Fibroblast of lung (primary cell): ENCODE measurements around the gene KRT78. TPM values are rescaled to one million over a fixed set of nuclear protein-coding genes. Genes with fewer than 3 reads are reported as not detected.

Experiments used
- DNase-seq, 2 donors: peaks; one replicate each; pipeline versions ENCODE4 v3.0.0 to v3.0.0-alpha.2; 2010; ENCODE audit warnings: low read depth in 2 of 2
- H2AFZ ChIP-seq: 2 replicates; pipeline ENCODE4 v1.5.1; 2012; ENCODE audit warnings: low read length, control low read depth, inconsistent platforms
- H3K27ac ChIP-seq: 2 replicates; pipeline ENCODE4 v1.5.1; 2011; ENCODE audit warnings: low read length, control low read depth; ENCODE audit not compliant: insufficient read depth
- H3K27me3 ChIP-seq: 2 replicates; pipeline ENCODE4 v1.5.1; 2011; ENCODE audit warnings: mild to moderate bottlenecking, low read length; ENCODE audit not compliant: control insufficient read depth, insufficient read depth
- H3K36me3 ChIP-seq: 2 replicates; pipeline ENCODE4 v1.5.1; 2011; ENCODE audit warnings: low read length; ENCODE audit not compliant: control insufficient read depth, insufficient read depth
- H3K4me1 ChIP-seq: 2 replicates; pipeline ENCODE4 v1.5.1; 2011; ENCODE audit warnings: low read length; ENCODE audit not compliant: control insufficient read depth, insufficient read depth; ENCODE audit errors: extremely low read depth
- H3K4me2 ChIP-seq: 2 replicates; pipeline ENCODE4 v1.5.1; 2011; ENCODE audit warnings: low read length, control low read depth; ENCODE audit not compliant: insufficient read depth; ENCODE audit errors: extremely low read depth
- H3K4me3 ChIP-seq, 4 experiments: fragments of 200-600 bp in 1 of 4; sonication (generic) in 1 of 4; replicated peaks in 1 of 4; 2 replicates each; pipeline ENCODE4 v1.5.1; 2011 to 2016; ENCODE audit warnings: low read length in 4 of 4, low read depth in 3 of 4, mild to moderate bottlenecking in 3 of 4, control low read depth in 2 of 4, inconsistent platforms in 1 of 4, mixed read lengths in 1 of 4; ENCODE audit not compliant: insufficient read depth in 1 of 4; ENCODE audit errors: control extremely low read depth in 1 of 4
- H3K79me2 ChIP-seq: 2 replicates; pipeline ENCODE4 v1.5.1; 2012; ENCODE audit warnings: mild to moderate bottlenecking, low read length, inconsistent platforms; ENCODE audit not compliant: control insufficient read depth, insufficient read depth
- H3K9ac ChIP-seq: 2 replicates; pipeline ENCODE4 v1.5.1; 2011; ENCODE audit warnings: mild to moderate bottlenecking, low read length, control low read depth; ENCODE audit not compliant: insufficient read depth
- H3K9me3 ChIP-seq: 2 replicates; pipeline ENCODE4 v1.5.1; 2012; ENCODE audit warnings: low read depth, low read length; ENCODE audit not compliant: control insufficient read depth, insufficient read depth
- H4K20me1 ChIP-seq: 2 replicates; pipeline ENCODE4 v1.5.1; 2011; ENCODE audit warnings: low read length; ENCODE audit not compliant: control insufficient read depth, insufficient read depth; ENCODE audit errors: extremely low read depth
- CTCF ChIP-seq, 2 donors: IDR thresholded peaks in 1 of 2; conservative IDR thresholded peaks in 1 of 2; 1 replicate in 1 of 2; 2 replicates in 1 of 2; pipeline ENCODE4 v1.5.1; 2011 to 2012; ENCODE audit warnings: low read length in 2 of 2, control low read depth in 1 of 2, inconsistent platforms in 1 of 2, low read depth in 1 of 2, mild to moderate bottlenecking in 1 of 2
- EZH2 ChIP-seq: IDR thresholded peaks from 2 replicates; pipeline ENCODE4 v1.5.1; 2012; ENCODE audit warnings: low read length, control low read depth, mild to moderate bottlenecking; ENCODE audit errors: missing control alignments
- polyA plus RNA-seq, 2 donors: library from polyadenylated mRNA; depleted of rRNA in 1 of 2; stranded (reverse) in 1 of 2; unstranded in 1 of 2; fragments of >200 nt; gene quantifications; 2 replicates each; pipeline ENCODE4 v1.2.1, GENCODE V29; 2011 to 2012; ENCODE audit warnings: missing spikeins in 1 of 2
- total RNA-seq: library from RNA; depleted of rRNA; stranded (reverse); fragments of >200 nt; gene quantifications from 2 replicates; pipeline ENCODE4 v1.2.1, GENCODE V29; 2014

KRT78 gene
- total and polyA plus RNA-seq, 2 donors (not counting 1 experiment from before 2014, with no cell fraction given) = not detected

GRCh38 chr12:52814710-52815155 lies 34.1 kb downstream of the KRT78 start:
- Histone ChIP-seq H3K9ac (no peak overlapping the region), H4K20me1 (no peaks in the 10 kb centered on the region), H3K27me3 (no peaks in the 10 kb centered on the region), H3K36me3 (no peaks in the 10 kb centered on the region), H3K4me1 (no peaks in the 10 kb centered on the region), H3K79me2 (no peaks in the 10 kb centered on the region), H3K27ac (no peak overlapping the region), H3K4me2 (no peak overlapping the region), H3K9me3 (no peaks in the 10 kb centered on the region), H2AFZ (no peak overlapping the region), H3K4me3 (no peak overlapping the region)
- TF ChIP-seq CTCF (conservative IDR thresholded peaks at IDR 0.05 in 1 of 2, IDR thresholded peaks at IDR 0.05 in 1 of 2; ENCODE audit: low read depth in 1 of 2, low read length in 2 of 2) = no peak
- TF ChIP-seq EZH2 = no peak
- DNase-seq = no peak

GRCh38 chr12:52813885-52814709 lies 34.7 kb downstream of the KRT78 start, which contains the start of gene KRT4:
Gene KRT4, minus strand, starts transcription at chr12:52814116. Its CDS starts 58 bp downstream, at chr12:52814058.
- no peaks in the 10 kb centered on the region for H3K79me2 ChIP-seq
- H3K9me3 ChIP-seq = no peaks in the 10 kb centered on the region
- peak in 1 of 2 donors; percentile 71 for DNase-seq
- no peaks in the 10 kb centered on the region for H3K4me1 ChIP-seq
- H3K9ac ChIP-seq = no peak within 1 kb of the TSS
- H3K36me3 ChIP-seq = no peaks in the 10 kb centered on the region
- H3K4me2 ChIP-seq = no peak within 1 kb of the TSS
- H4K20me1 ChIP-seq = no peaks in the 10 kb centered on the region
- H3K4me3 ChIP-seq = no peak within 1 kb of the TSS
- H3K27me3 ChIP-seq = peaks cover 2% of the 10 kb centered on the region
- TF ChIP-seq CTCF (conservative IDR thresholded peaks at IDR 0.05 in 1 of 2, IDR thresholded peaks at IDR 0.05 in 1 of 2; ENCODE audit: low read depth in 1 of 2, low read length in 2 of 2) = no peak
- no peak for TF ChIP-seq EZH2
- no peak within 1 kb of the TSS for H2AFZ ChIP-seq
- no peak within 1 kb of the TSS for H3K27ac ChIP-seq

GRCh38 chr12:52813203-52813819 lies 35.5 kb downstream of the KRT78 start:
- TF ChIP-seq EZH2 = no peak
- Histone ChIP-seq H3K79me2 (no peaks in the 10 kb centered on the region), H3K4me3 (no peak overlapping the region), H3K4me1 (no peaks in the 10 kb centered on the region), H3K9me3 (no peaks in the 10 kb centered on the region), H4K20me1 (no peaks in the 10 kb centered on the region), H2AFZ (no peak overlapping the region), H3K27ac (no peak overlapping the region), H3K4me2 (no peak overlapping the region), H3K9ac (no peak overlapping the region), H3K36me3 (no peaks in the 10 kb centered on the region), H3K27me3 (peaks cover 4% of the 10 kb centered on the region)
- DNase-seq = no peak
